Osteoblast (primary cell): Measurements from ENCODE around the gene JARID2. TPM values are rescaled to one million over a fixed set of nuclear protein-coding genes. Genes with fewer than 3 reads are reported as not detected.

ENCODE experiments used
- DNase-seq: peaks from one replicate; pipeline ENCODE4 v3.0.0; 2011; ENCODE audit warnings: low spot score, mixed read lengths; ENCODE audit not compliant: insufficient read length; ENCODE audit errors: missing footprints
- H2AFZ ChIP-seq: 2 replicates; pipeline ENCODE4 v1.6.0; 2011; ENCODE audit warnings: mild to moderate bottlenecking, low read length
- H3K27ac ChIP-seq: 2 replicates; pipeline ENCODE4 v1.5.1; 2011; ENCODE audit warnings: mild to moderate bottlenecking, low read depth, low read length, moderate library complexity
- H3K27me3 ChIP-seq: 2 replicates; pipeline ENCODE4 v1.6.0; 2012; ENCODE audit warnings: mild to moderate bottlenecking, control low read depth, inconsistent platforms, low read length, moderate library complexity; ENCODE audit not compliant: insufficient read depth
- H3K36me3 ChIP-seq: 2 replicates; pipeline ENCODE4 v1.5.1; 2011; ENCODE audit warnings: mild to moderate bottlenecking, low read length, control low read depth, moderate library complexity; ENCODE audit not compliant: insufficient read depth
- H3K4me1 ChIP-seq: 2 replicates; pipeline ENCODE4 v1.5.1; 2011; ENCODE audit warnings: mild to moderate bottlenecking, low read length, control low read depth, moderate library complexity; ENCODE audit not compliant: insufficient read depth
- H3K4me2 ChIP-seq: 2 replicates; pipeline ENCODE4 v1.6.0; 2011; ENCODE audit warnings: mild to moderate bottlenecking, low read length; ENCODE audit not compliant: insufficient read depth
- H3K4me3 ChIP-seq: fragments of 200-600 bp; sonication (generic); 3 replicates; pipeline ENCODE4 v1.5.1; 2012; ENCODE audit warnings: mild to moderate bottlenecking, low read length, inconsistent platforms; ENCODE audit not compliant: insufficient read depth
- H3K79me2 ChIP-seq: 2 replicates; pipeline ENCODE4 v1.6.0; 2012; ENCODE audit warnings: mild to moderate bottlenecking, low read length, control low read depth, inconsistent platforms; ENCODE audit not compliant: insufficient read depth
- H3K9me3 ChIP-seq: 2 replicates; pipeline ENCODE4 v1.5.1; 2011; ENCODE audit warnings: low read depth, low read length, control low read depth
- H4K20me1 ChIP-seq: 2 replicates; pipeline ENCODE4 v1.6.0; 2012; ENCODE audit warnings: mild to moderate bottlenecking, low read length, control low read depth; ENCODE audit not compliant: insufficient read depth
- CTCF ChIP-seq: IDR thresholded peaks from 2 replicates; pipeline ENCODE4 v1.5.1; 2011; ENCODE audit warnings: mild to moderate bottlenecking, low read depth, low read length, moderate library complexity; ENCODE audit errors: extremely low read depth
- total RNA-seq: library from RNA; depleted of rRNA; stranded (reverse); fragments of >200 nt; gene quantifications from 2 replicates; pipeline ENCODE4 v1.2.3, GENCODE V29; 2012

Gene JARID2
- total RNA-seq, 1 donor = 10.5 TPM

- H3K27ac ChIP-seq = no peak overlapping the region
- no peak for DNase-seq
- no peaks in the 10 kb centered on the region for H3K27me3 ChIP-seq
- no peak overlapping the region for H3K4me3 ChIP-seq
- peaks cover 8% of the 10 kb centered on the region for H3K4me1 ChIP-seq
- H4K20me1 ChIP-seq = peaks cover 45% of the 10 kb centered on the region
- H3K4me2 ChIP-seq = no peak overlapping the region
- no peak overlapping the region for H2AFZ ChIP-seq
- peaks cover 82% of the 10 kb centered on the region for H3K79me2 ChIP-seq
- H3K36me3 ChIP-seq = no peaks in the 10 kb centered on the region
- no peaks in the 10 kb centered on the region for H3K9me3 ChIP-seq
- no peak for TF ChIP-seq CTCF
Observed at GRCh38 chr6:15376900-15377487, 131.1 kb downstream of the JARID2 start.

GRCh38 chr6:15378272-15378671 is 132.4 kb downstream of the JARID2 start:
- H3K27me3 ChIP-seq = no peaks in the 10 kb centered on the region
- no peaks in the 10 kb centered on the region for H3K9me3 ChIP-seq
- no peaks in the 10 kb centered on the region for H3K36me3 ChIP-seq
- H3K79me2 ChIP-seq = peaks cover 87% of the 10 kb centered on the region
- H3K4me2 ChIP-seq = no peak overlapping the region
- H2AFZ ChIP-seq = no peak overlapping the region
- no peak overlapping the region for H3K27ac ChIP-seq
- TF ChIP-seq CTCF = no peak
- no peak for DNase-seq
- peaks cover 51% of the 10 kb centered on the region for H4K20me1 ChIP-seq
- H3K4me3 ChIP-seq = no peak overlapping the region
- peaks cover 8% of the 10 kb centered on the region for H3K4me1 ChIP-seq

DNA sequence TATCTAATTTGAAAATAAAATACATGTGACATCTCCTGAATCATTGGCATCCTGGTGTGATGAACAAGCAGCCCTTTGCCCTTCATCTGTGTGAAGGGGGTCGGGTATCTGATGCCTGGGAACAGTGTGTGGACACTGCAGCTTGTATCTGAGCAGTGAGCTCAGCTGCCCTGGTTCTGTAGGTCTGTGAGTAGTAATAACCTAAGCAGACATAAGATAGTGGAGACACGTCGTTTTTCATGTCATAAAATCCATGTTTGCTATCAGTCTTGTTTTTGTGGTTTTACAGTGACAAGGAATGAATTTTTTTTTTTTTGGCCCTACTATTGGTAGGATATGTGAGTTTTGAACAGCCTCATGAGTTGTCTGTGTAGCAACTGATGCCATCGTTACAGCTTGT is 133.0 kb downstream of the JARID2 start:
- Histone ChIP-seq H3K4me2 (no peak overlapping the region), H3K79me2 (peaks cover 86% of the 10 kb centered on the region)
- TF ChIP-seq CTCF = no peak

DNA sequence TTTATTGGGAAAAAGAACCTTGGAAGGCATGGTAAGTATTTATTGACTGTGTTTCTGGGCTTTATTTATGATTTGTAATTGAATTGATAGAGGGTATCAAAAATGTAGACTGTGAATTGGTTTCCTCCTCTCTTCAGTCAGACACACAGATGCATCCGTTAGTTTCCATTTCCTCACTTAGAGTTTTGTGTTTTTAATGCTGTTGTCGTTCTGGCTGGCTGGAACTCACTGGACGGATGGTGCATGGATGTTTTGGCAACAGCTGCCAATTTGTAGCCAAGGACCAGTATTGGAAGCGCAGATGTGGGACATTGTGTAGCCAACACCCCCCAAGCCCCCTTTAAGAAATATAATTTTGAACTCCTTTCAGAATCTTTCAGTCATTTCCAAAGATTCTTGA is 134.5 kb downstream of the JARID2 start:
- H3K27me3 ChIP-seq = no peaks in the 10 kb centered on the region
- H3K27ac ChIP-seq = no peak overlapping the region
- H3K9me3 ChIP-seq = no peaks in the 10 kb centered on the region
- no peak overlapping the region for H3K4me2 ChIP-seq
- DNase-seq = no peak
- no peaks in the 10 kb centered on the region for H3K36me3 ChIP-seq
- peaks cover 41% of the 10 kb centered on the region for H4K20me1 ChIP-seq
- H3K4me1 ChIP-seq = peaks cover 8% of the 10 kb centered on the region
- no peak overlapping the region for H3K4me3 ChIP-seq
- H2AFZ ChIP-seq = no peak overlapping the region
- TF ChIP-seq CTCF = no peak
- H3K79me2 ChIP-seq = peaks cover 82% of the 10 kb centered on the region

More for the DNA sequence above, 133.0 kb downstream of the JARID2 start:
- Histone ChIP-seq H3K36me3 (no peaks in the 10 kb centered on the region), H2AFZ (no peak overlapping the region), H4K20me1 (peaks cover 51% of the 10 kb centered on the region), H3K4me3 (no peak overlapping the region), H3K4me1 (peaks cover 8% of the 10 kb centered on the region), H3K9me3 (no peaks in the 10 kb centered on the region), H3K27ac (no peak overlapping the region), H3K27me3 (no peaks in the 10 kb centered on the region)
- DNase-seq = no peak
